Measurements from ENCODE around the gene FILIP1L.

Gene FILIP1L

DNA sequence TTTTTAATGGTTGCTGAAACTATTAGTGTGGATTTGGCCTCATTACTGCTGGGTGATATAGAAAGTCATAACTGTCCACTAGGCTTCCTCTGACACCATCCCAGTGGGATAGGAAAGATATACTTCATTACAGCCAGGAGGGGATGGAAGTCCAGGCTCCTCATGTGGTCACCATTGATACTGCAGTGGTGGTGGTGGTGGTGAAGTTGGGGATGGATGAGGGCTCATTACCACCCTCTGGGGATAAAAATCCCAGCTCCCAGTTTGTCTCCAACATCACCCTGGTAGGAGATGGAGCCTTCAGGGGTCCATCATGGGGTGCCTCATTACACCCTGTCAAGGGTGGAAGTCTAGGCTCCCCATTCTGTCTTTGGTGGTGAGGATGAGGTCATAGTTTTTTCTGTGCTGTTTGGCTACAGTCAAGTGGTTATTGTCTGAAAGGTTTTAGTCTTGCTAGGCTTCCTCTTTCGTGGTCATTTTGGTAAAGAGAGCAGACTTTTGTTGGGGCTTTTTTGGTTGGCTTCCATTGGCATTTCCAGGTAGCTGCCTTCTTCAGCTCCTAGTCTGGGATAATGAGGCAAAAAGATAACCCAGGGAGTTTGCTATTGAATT is 30.1 kb upstream of the FILIP1L start:
- TF ChIP-seq FOXP2 (optimal IDR thresholded peaks at IDR 0.05; ENCODE audit: borderline replicate concordance, extremely low read depth, extremely low read length, insufficient read depth) (no peak), SIN3A (IDR thresholded peaks at IDR 0.05; ENCODE audit: borderline replicate concordance, insufficient read depth, low read length) (no peak), POLR2AphosphoS5 (IDR thresholded peaks at IDR 0.05; ENCODE audit: low read depth, low read length) (no peak), TAF1 (IDR thresholded peaks at IDR 0.05; ENCODE audit: borderline replicate concordance, insufficient read depth, low read length) (no peak)
- TF ChIP-seq, protein P1, sequence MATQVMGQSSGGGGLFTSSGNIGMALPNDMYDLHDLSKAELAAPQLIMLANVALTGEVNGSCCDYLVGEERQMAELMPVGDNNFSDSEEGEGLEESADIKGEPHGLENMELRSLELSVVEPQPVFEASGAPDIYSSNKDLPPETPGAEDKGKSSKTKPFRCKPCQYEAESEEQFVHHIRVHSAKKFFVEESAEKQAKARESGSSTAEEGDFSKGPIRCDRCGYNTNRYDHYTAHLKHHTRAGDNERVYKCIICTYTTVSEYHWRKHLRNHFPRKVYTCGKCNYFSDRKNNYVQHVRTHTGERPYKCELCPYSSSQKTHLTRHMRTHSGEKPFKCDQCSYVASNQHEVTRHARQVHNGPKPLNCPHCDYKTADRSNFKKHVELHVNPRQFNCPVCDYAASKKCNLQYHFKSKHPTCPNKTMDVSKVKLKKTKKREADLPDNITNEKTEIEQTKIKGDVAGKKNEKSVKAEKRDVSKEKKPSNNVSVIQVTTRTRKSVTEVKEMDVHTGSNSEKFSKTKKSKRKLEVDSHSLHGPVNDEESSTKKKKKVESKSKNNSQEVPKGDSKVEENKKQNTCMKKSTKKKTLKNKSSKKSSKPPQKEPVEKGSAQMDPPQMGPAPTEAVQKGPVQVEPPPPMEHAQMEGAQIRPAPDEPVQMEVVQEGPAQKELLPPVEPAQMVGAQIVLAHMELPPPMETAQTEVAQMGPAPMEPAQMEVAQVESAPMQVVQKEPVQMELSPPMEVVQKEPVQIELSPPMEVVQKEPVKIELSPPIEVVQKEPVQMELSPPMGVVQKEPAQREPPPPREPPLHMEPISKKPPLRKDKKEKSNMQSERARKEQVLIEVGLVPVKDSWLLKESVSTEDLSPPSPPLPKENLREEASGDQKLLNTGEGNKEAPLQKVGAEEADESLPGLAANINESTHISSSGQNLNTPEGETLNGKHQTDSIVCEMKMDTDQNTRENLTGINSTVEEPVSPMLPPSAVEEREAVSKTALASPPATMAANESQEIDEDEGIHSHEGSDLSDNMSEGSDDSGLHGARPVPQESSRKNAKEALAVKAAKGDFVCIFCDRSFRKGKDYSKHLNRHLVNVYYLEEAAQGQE (IDR thresholded peaks at IDR 0.05; ENCODE audit: insufficient read depth in 1 of 2, low read depth in 2 of 2, low read length in 2 of 2), result no peak

DNA sequence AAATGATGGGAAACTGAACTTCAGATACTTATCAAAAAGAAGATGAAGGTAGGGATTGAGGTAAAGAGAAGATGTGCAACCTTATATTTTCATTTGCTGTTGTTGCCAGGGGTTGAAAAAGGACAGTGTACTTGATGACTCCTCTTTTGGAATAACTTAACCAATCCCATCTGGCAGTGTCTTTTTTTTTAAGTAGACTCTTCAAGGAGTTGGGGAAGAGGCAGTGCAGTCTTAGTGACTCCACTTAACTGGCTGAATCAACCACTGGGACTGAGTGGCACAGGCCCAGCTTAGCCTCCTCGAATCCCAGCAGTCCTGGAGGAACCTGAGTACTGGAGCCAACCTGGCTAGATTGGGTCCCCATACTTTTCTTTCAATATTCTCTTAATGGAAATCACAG is 27.3 kb upstream of the FILIP1L start:
- TF ChIP-seq TAF1 (IDR thresholded peaks at IDR 0.05; ENCODE audit: borderline replicate concordance, insufficient read depth, low read length) (no peak), SIN3A (IDR thresholded peaks at IDR 0.05; ENCODE audit: borderline replicate concordance, insufficient read depth, low read length) (no peak), FOXP2 (optimal IDR thresholded peaks at IDR 0.05; ENCODE audit: borderline replicate concordance, extremely low read depth, extremely low read length, insufficient read depth) (no peak), POLR2AphosphoS5 (IDR thresholded peaks at IDR 0.05; ENCODE audit: low read depth, low read length) (no peak)
- TF ChIP-seq, protein P1 (IDR thresholded peaks at IDR 0.05; ENCODE audit: insufficient read depth in 1 of 2, low read depth in 2 of 2, low read length in 2 of 2), result no peak

DNA sequence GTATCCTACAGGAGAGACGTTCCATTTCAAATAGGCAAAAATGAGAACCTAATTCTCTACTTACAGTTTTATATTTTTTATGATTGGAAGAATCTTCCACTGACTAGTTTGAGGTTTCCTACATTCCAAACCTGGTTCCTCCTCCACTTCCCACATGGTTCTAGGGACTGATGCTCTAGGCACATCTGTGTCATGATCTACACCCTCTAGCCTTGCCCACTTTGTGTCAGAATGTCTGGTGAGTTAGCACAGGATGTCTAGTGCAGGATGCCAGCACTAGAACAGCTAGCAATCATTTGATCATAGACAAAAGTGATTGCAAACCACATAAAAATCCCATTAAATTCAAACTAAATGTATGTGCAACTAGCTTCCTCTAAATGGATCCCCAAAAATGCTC is 26.7 kb upstream of the FILIP1L start:
- TF ChIP-seq, protein P1 (IDR thresholded peaks at IDR 0.05; ENCODE audit: insufficient read depth in 1 of 2, low read depth in 2 of 2, low read length in 2 of 2), result no peak

DNA sequence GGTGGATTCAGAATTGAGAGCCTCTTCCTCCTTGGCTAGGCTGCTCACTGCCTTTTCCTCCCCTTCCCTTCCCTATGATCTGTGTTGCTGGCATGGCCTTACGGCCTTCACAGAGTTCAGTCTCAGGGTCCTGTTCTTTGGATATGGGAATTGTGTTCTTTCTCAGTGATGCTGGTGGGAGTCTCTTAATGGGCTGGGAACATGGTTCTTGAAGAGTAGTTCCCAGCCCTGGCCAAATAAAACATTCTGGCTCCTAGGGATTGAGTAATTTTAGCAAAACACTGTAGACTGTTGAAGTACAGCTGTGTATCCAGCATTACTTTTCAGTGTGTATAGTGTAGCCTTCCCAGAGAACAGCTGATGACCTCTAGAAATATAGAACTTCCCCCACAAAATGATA is 22.6 kb upstream of the FILIP1L start:
- TF ChIP-seq SIN3A (IDR thresholded peaks at IDR 0.05; ENCODE audit: borderline replicate concordance, insufficient read depth, low read length) (no peak), POLR2AphosphoS5 (IDR thresholded peaks at IDR 0.05; ENCODE audit: low read depth, low read length) (no peak), TAF1 (IDR thresholded peaks at IDR 0.05; ENCODE audit: borderline replicate concordance, insufficient read depth, low read length) (no peak), FOXP2 (optimal IDR thresholded peaks at IDR 0.05; ENCODE audit: borderline replicate concordance, extremely low read depth, extremely low read length, insufficient read depth) (no peak)
- TF ChIP-seq, protein P1 (IDR thresholded peaks at IDR 0.05; ENCODE audit: insufficient read depth in 1 of 2, low read depth in 2 of 2, low read length in 2 of 2), result no peak

DNA sequence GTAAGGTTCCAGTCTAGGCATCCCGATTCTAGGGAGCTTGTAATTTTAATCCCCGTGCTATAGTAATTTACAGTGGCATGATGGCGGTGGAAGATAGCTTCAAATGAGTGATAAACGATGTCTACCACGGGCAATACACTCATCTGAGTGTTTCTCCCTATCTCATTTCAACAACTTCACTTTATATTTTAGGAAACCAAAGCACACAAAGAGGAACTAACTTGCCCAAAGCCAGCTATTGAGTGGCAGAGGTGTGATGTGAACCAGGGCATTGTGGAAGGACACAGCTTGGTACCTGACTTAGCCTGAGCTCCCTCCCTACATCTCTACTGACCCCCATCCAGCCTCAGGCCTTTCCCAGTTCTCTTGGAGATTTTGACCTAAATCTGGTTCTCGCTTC is 16.9 kb upstream of the FILIP1L start:
- no peak for TF ChIP-seq TAF1 (IDR thresholded peaks at IDR 0.05; ENCODE audit: borderline replicate concordance, insufficient read depth, low read length)
